ENCODE data around the gene PYDC1. TPM values are rescaled to one million over a fixed set of nuclear protein-coding genes. Genes with fewer than 3 reads are reported as not detected.

Gene PYDC1
- total and polyA plus RNA-seq, 10 of the 15 experiments (the other 5 are each of a cell fraction or from before 2014, with no cell fraction given): not detected

- WGBS (ENCODE audit: insufficient coverage, insufficient replicate concordance, low lambda C conversion rate, missing lambda C conversion rate): 57% methylated on average over 3 of the region's 3 CpGs
- no TSS peak for BruUV-seq (replicated peaks)
- H4K20me1 ChIP-seq (ENCODE audit: control insufficient read depth, insufficient read depth): no peaks in the 10 kb centered on the region
- intact Hi-C loops (cut with micrococcal nuclease; ENCODE audit: unreplicated experiment): no loop called here
- H3K79me2 ChIP-seq (ENCODE audit: control insufficient read depth, insufficient read depth, low read length): no peaks in the 10 kb centered on the region
- H3K9me3 ChIP-seq (replicated peaks; ENCODE audit: control insufficient read depth, insufficient read depth, low read length): no peaks in the 10 kb centered on the region
- no peak for DNase-seq (ENCODE audit: low read depth, low spot score)
- POLR2A ChIA-PET: no interaction called here
- H3K27me3 ChIP-seq (replicated peaks in 1 of 2; ENCODE audit: control insufficient read depth in 2 of 2, insufficient read depth in 2 of 2, low read length in 1 of 2): no peaks in the 10 kb centered on the region
- H3K36me3 ChIP-seq (ENCODE audit: control insufficient read depth in 2 of 2, insufficient read depth in 2 of 2, low read length in 1 of 2): no peaks in the 10 kb centered on the region
- CTCF ChIA-PET: no interaction called here
- in situ Hi-C loops (cut with MboI): no loop called here
- no peak for ATAC-seq
- H3K27ac ChIP-seq (ENCODE audit: control insufficient read depth, insufficient read depth): no peak overlapping the region
- H2AFZ ChIP-seq (ENCODE audit: control insufficient read depth, low read depth, low read length): no peak overlapping the region
- H3K9ac ChIP-seq (ENCODE audit: control insufficient read depth, insufficient read depth, low read length): no peak overlapping the region
- H3K4me2 ChIP-seq (ENCODE audit: control insufficient read depth, insufficient read depth): no peak overlapping the region
- RAD21 ChIA-PET (ENCODE audit: unreplicated experiment): no interaction called here
- no peak for TF ChIP-seq E2F8 (IDR thresholded peaks at IDR 0.05; ENCODE audit: low read depth, partially characterized antibody)
- TF ChIP-seq CEBPB (IDR thresholded peaks at IDR 0.05; ENCODE audit: borderline replicate concordance in 1 of 2, low read depth in 2 of 2, low read length in 2 of 2): no peak
- SMC1A ChIA-PET (ENCODE audit: uncharacterized antibody, unreplicated experiment): no interaction called here
- no peak overlapping the region for H3K4me3 ChIP-seq
- H3K4me1 ChIP-seq (ENCODE audit: control insufficient read depth, insufficient read depth, low read length): no peaks in the 10 kb centered on the region
- FAIRE-seq: no peak
These were observed 8.3 kb upstream of the PYDC1 start for GRCh38 chr16:31225193-31225592.

- H3K27me3 ChIP-seq (replicated peaks in 1 of 2; ENCODE audit: control insufficient read depth in 2 of 2, insufficient read depth in 2 of 2, low read length in 1 of 2): no peaks in the 10 kb centered on the region
- no peak overlapping the region for H3K4me3 ChIP-seq
- intact Hi-C loops (cut with micrococcal nuclease; ENCODE audit: unreplicated experiment) (no loop called here), in situ Hi-C loops (cut with MboI) (no loop called here)
- H3K27ac ChIP-seq (ENCODE audit: control insufficient read depth, insufficient read depth): no peak overlapping the region
- RAD21 ChIA-PET (ENCODE audit: unreplicated experiment): no interaction called here
- POLR2A ChIA-PET: no interaction called here
- H3K36me3 ChIP-seq (ENCODE audit: control insufficient read depth in 2 of 2, insufficient read depth in 2 of 2, low read length in 1 of 2): no peaks in the 10 kb centered on the region
- WGBS (ENCODE audit: insufficient coverage, insufficient replicate concordance, low lambda C conversion rate, missing lambda C conversion rate): 89% methylated on average over 49 of the region's 80 CpGs
- H3K9me3 ChIP-seq (replicated peaks; ENCODE audit: control insufficient read depth, insufficient read depth, low read length): no peaks in the 10 kb centered on the region
- SMC1A ChIA-PET (ENCODE audit: uncharacterized antibody, unreplicated experiment): no interaction called here
- no TSS peak for BruUV-seq (replicated peaks)
- H3K4me1 ChIP-seq (ENCODE audit: control insufficient read depth, insufficient read depth, low read length): no peaks in the 10 kb centered on the region
- H2AFZ ChIP-seq (ENCODE audit: control insufficient read depth, low read depth, low read length): no peak overlapping the region
- FAIRE-seq (no peak), ATAC-seq (no peak), DNase-seq (ENCODE audit: low read depth, low spot score) (no peak)
- H4K20me1 ChIP-seq (ENCODE audit: control insufficient read depth, insufficient read depth): no peaks in the 10 kb centered on the region
- H3K9ac ChIP-seq (ENCODE audit: control insufficient read depth, insufficient read depth, low read length): no peak overlapping the region
- CTCF ChIA-PET: no interaction called here
- H3K79me2 ChIP-seq (ENCODE audit: control insufficient read depth, insufficient read depth, low read length): no peaks in the 10 kb centered on the region
- no peak overlapping the region for H3K4me2 ChIP-seq (ENCODE audit: control insufficient read depth, insufficient read depth)
- TF ChIP-seq NFYB (IDR thresholded peaks at IDR 0.05; ENCODE audit: insufficient read depth, low read depth, low read length) (no peak), RFX5 (IDR thresholded peaks at IDR 0.05; ENCODE audit: low read depth, low read length) (no peak), ELK1 (IDR thresholded peaks at IDR 0.05; ENCODE audit: low read depth, low read length) (no peak), CBX5 (IDR thresholded peaks at IDR 0.05; ENCODE audit: low read depth) (no peak), RAD21 (IDR thresholded peaks at IDR 0.05; ENCODE audit: insufficient read depth, low read depth, low read length) (no peak), RCOR1 (conservative IDR thresholded peaks at IDR 0.05; ENCODE audit: low read depth, low read length) (no peak), ATF2 (IDR thresholded peaks at IDR 0.05; ENCODE audit: low read length) (no peak), KAT2A (conservative IDR thresholded peaks at IDR 0.05; ENCODE audit: control insufficient read depth, low read depth, low read length) (no peak), PAX5 (IDR thresholded peaks at IDR 0.05; ENCODE audit: borderline replicate concordance, low read depth, low read length) (no peak), JUNB (IDR thresholded peaks at IDR 0.05) (no peak)
These were observed 7.4 kb upstream of the PYDC1 start for GRCh38 chr16:31224092-31224955.

Data from GM12878 (cell line).